HepG2 (cell line): ENCODE results near the gene AP2A2. TPM values are rescaled to one million over a fixed set of nuclear protein-coding genes. Genes with fewer than 3 reads are reported as not detected.
A peak's percentile ranks its signal among the peaks of the same experiment; 100 is the strongest.

ENCODE experiments used
- AGO1 ChIP-seq: fragments of 200-400 bp; formaldehyde crosslinking; IDR thresholded peaks from 2 replicates; pipeline ENCODE4 v1.6.1; 2017; ENCODE audit warnings: mild to moderate bottlenecking, low read depth, low read length, moderate library complexity; ENCODE audit not compliant: poor library complexity, severe bottlenecking
- CCDC6 ChIP-seq: sonication (generic); formaldehyde crosslinking; IDR thresholded peaks from 2 replicates; pipeline ENCODE4 v1.8.1; 2022; ENCODE audit warnings: mild to moderate bottlenecking, missing genetic modification reagents, moderate library complexity
- ELK4 ChIP-seq: sonication (generic); formaldehyde crosslinking; IDR thresholded peaks from 2 replicates; pipeline ENCODE4 v1.9.0; 2021; ENCODE audit warnings: missing genetic modification reagents, borderline replicate concordance
- FOXP4 ChIP-seq: sonication (generic); formaldehyde crosslinking; IDR thresholded peaks from 2 replicates; pipeline ENCODE4 v1.4.0; 2020; ENCODE audit warnings: missing genetic modification reagents
- GLI4 ChIP-seq: sonication (generic); formaldehyde crosslinking; IDR thresholded peaks from 2 replicates; pipeline ENCODE4 v1.5.1; 2020; ENCODE audit warnings: missing genetic modification reagents, mild to moderate bottlenecking, moderate library complexity, borderline replicate concordance
- GMEB1 ChIP-seq: sonication (generic); formaldehyde crosslinking; IDR thresholded peaks from 2 replicates; pipeline ENCODE4 v1.5.1; 2020; ENCODE audit warnings: missing genetic modification reagents, mild to moderate bottlenecking, borderline replicate concordance
- HDAC1 ChIP-seq: sonication (generic); formaldehyde crosslinking; IDR thresholded peaks from 2 replicates; pipeline ENCODE4 v1.5.1; 2020; ENCODE audit warnings: mild to moderate bottlenecking, missing genetic modification reagents
- HNF4A ChIP-seq: sonication (generic); formaldehyde crosslinking; IDR thresholded peaks from 2 replicates; pipeline ENCODE4 v1.4.0; 2020; ENCODE audit warnings: missing genetic modification reagents
- KMT2B ChIP-seq: IDR thresholded peaks from 2 replicates; pipeline ENCODE4 v1.6.1; 2016; ENCODE audit warnings: missing genetic modification reagents, missing compliant biosample characterization
- MEF2D ChIP-seq: sonication (generic); formaldehyde crosslinking; IDR thresholded peaks from 2 replicates; pipeline ENCODE4 v1.5.1; 2020; ENCODE audit warnings: mild to moderate bottlenecking, missing genetic modification reagents
- PAXIP1 ChIP-seq: sonication (generic); formaldehyde crosslinking; conservative IDR thresholded peaks from 2 replicates; pipeline ENCODE4 v1.4.0; 2020; ENCODE audit warnings: mild to moderate bottlenecking, missing genetic modification reagents, moderate library complexity
- PPARG ChIP-seq: conservative IDR thresholded peaks from 2 replicates; pipeline ENCODE4 v1.6.1; 2016; ENCODE audit warnings: missing biosample characterization, missing genetic modification reagents
- RXRB ChIP-seq: IDR thresholded peaks from 2 replicates; pipeline ENCODE4 v1.6.1; 2016; ENCODE audit warnings: borderline replicate concordance, missing genetic modification reagents, missing compliant biosample characterization
- TBX3 ChIP-seq: fragments of 450-650 bp; IDR thresholded peaks from 2 replicates; pipeline ENCODE4 v1.6.1; 2017; ENCODE audit warnings: antibody characterized with exemption, mild to moderate bottlenecking, inconsistent platforms, borderline replicate concordance
- ZBTB42 ChIP-seq: sonication (generic); formaldehyde crosslinking; IDR thresholded peaks from 2 replicates; pipeline ENCODE4 v1.5.0; 2020; ENCODE audit warnings: mild to moderate bottlenecking, missing genetic modification reagents
- ZNF138 ChIP-seq: sonication (generic); formaldehyde crosslinking; IDR thresholded peaks from 2 replicates; pipeline ENCODE4 v1.5.0; 2020; ENCODE audit warnings: mild to moderate bottlenecking, low read depth, missing genetic modification reagents
- ZNF263 ChIP-seq: sonication (generic); formaldehyde crosslinking; IDR thresholded peaks from 2 replicates; pipeline ENCODE4 v1.4.0; 2020; ENCODE audit warnings: missing genetic modification reagents
- ZNF383 ChIP-seq: sonication (generic); formaldehyde crosslinking; IDR thresholded peaks from 2 replicates; pipeline ENCODE4 v1.4.0; 2020; ENCODE audit warnings: missing genetic modification reagents, mild to moderate bottlenecking, borderline replicate concordance
- ZNF556 ChIP-seq: sonication (generic); formaldehyde crosslinking; IDR thresholded peaks from 2 replicates; pipeline ENCODE4 v1.4.0; 2020; ENCODE audit warnings: mild to moderate bottlenecking, missing genetic modification reagents, borderline replicate concordance
- ZNF770 ChIP-seq: sonication (generic); formaldehyde crosslinking; IDR thresholded peaks from 2 replicates; pipeline ENCODE4 v1.5.0; 2020; ENCODE audit warnings: mild to moderate bottlenecking, missing genetic modification reagents
- polyA plus RNA-seq, 8 experiments: library from polyadenylated mRNA; depleted of rRNA in 3 of 8; stranded (reverse) in 7 of 8; unstranded in 1 of 8; fragments of >200 nt; fragmentation: Illumina TruSeq in 4 of 8; extraction: Trizol in 4 of 8; gene quantifications; 2 replicates each; pipeline versions ENCODE4 v1.2.1 to v1.2.3, GENCODE V29; 2011 to 2016; ENCODE audit warnings: low read depth in 4 of 8, missing spikeins in 1 of 8, mixed read lengths in 1 of 8; ENCODE audit not compliant: insufficient read depth in 1 of 8
- total RNA-seq, 5 experiments: library from RNA; depleted of rRNA; stranded (reverse); fragments of >200 nt; fragmentation: Illumina TruSeq; extraction: Trizol; gene quantifications; 2 replicates each; pipeline ENCODE4 v1.2.3, GENCODE V29; 2016; ENCODE audit warnings: low read depth in 1 of 5

The AP2A2 gene
- total and polyA plus RNA-seq, 2 of the 13 experiments (the other 11 are each of a cell fraction or from before 2014, with no cell fraction given), result 25.7 to 75.7 TPM

GRCh38 chr11:936199-936598, 10.5 kb downstream of the AP2A2 start (continued):
- TF ChIP-seq ZNF770 (CRISPR knock-in tag), result peak; percentile 89
- TF ChIP-seq PPARG (CRISPR knock-in tag), result no peak
- TF ChIP-seq PAXIP1 (CRISPR knock-in tag), result 0 out of 2 replicates have a peak, but pooled peaks have one; percentile 22
- TF ChIP-seq GMEB1 (CRISPR knock-in tag), result no peak
- peak; percentile 29; the same call in 1 of the 2 replicates for TF ChIP-seq FOXP4 (CRISPR knock-in tag)
- TF ChIP-seq TBX3, result no peak
- peak; percentile 32; the same call in 1 of the 2 replicates for TF ChIP-seq HNF4A
- TF ChIP-seq GLI4 (CRISPR knock-in tag), result no peak
- no peak for TF ChIP-seq ZBTB42
- no peak for TF ChIP-seq ZNF138
- no peak for TF ChIP-seq AGO1
- TF ChIP-seq CCDC6, result no peak
- TF ChIP-seq ELK4, result no peak
- TF ChIP-seq ZNF383, result no peak
- TF ChIP-seq KMT2B (CRISPR knock-in tag), result no peak
- TF ChIP-seq RXRB, result peak; percentile 27; the same call in 1 of the 2 replicates
- TF ChIP-seq ZNF556 (CRISPR knock-in tag), result no peak
- TF ChIP-seq HDAC1, result no peak
- TF ChIP-seq ZNF263, result peak; percentile 81
- no peak for TF ChIP-seq MEF2D (CRISPR knock-in tag)
